GM18502 (cell line): ENCODE measurements around the gene EFEMP2.
A peak's percentile ranks its signal among the peaks of the same experiment; 100 is the strongest.
"Not testable (repeated sequence)": the region's sequence is repeated elsewhere in the genome, so short reads cannot be mapped to it uniquely, and the experiment has no call there.

Experiments used
- ATAC-seq: cut with Tn5 transposase; IDR thresholded peaks from one replicate; pipeline ENCODE4 v1.9.1; 2021; ENCODE audit warnings: mild to moderate bottlenecking; ENCODE audit not compliant: unreplicated experiment, poor library complexity

The EFEMP2 gene

GRCh38 chr11:65900899-65901180 is 28.2 kb upstream of the EFEMP2 start:
- no peak for ATAC-seq

- peak; percentile 77 for ATAC-seq
Measured at GRCh38 chr11:65900125-65900898, 27.7 kb upstream of the EFEMP2 start, which contains the start of gene FOSL1. TSS of gene FOSL1 (minus strand) at chr11:65900388. CDS start at chr11:65900339, 49 bp downstream.

- ATAC-seq: no peak
Measured at GRCh38 chr11:65899356-65900124, 26.9 kb upstream of the EFEMP2 start.

- ATAC-seq: no peak
Measured at GRCh38 chr11:65898656-65899355, 26.2 kb upstream of the EFEMP2 start.

- no peak for ATAC-seq
Measured at GRCh38 chr11:65897020-65897471, 24.4 kb upstream of the EFEMP2 start.

GRCh38 chr11:65896034-65896999 is 23.7 kb upstream of the EFEMP2 start:
- ATAC-seq: no peak

- ATAC-seq: no peak
Measured at GRCh38 chr11:65895482-65895981, 22.9 kb upstream of the EFEMP2 start.

GRCh38 chr11:65894034-65894591 is 21.5 kb upstream of the EFEMP2 start:
- no peak for ATAC-seq

GRCh38 chr11:65892661-65893317 is 20.2 kb upstream of the EFEMP2 start:
- no peak for ATAC-seq

- ATAC-seq: not testable (repeated sequence)
Measured at GRCh38 chr11:65892137-65892540, 19.5 kb upstream of the EFEMP2 start.

- no peak for ATAC-seq
Measured at GRCh38 chr11:65891219-65892136, 18.9 kb upstream of the EFEMP2 start.

- peak; percentile 56 for ATAC-seq
Measured at GRCh38 chr11:65890324-65891218, 18.0 kb upstream of the EFEMP2 start, which contains the start of gene CCDC85B. TSS of gene CCDC85B (plus strand) at chr11:65890673. CDS start at chr11:65890784, 111 bp downstream.

- ATAC-seq: peak; percentile 41
Measured at GRCh38 chr11:65888163-65888814, 15.7 kb upstream of the EFEMP2 start, which contains the start of gene FIBP. TSS of gene FIBP (minus strand) at chr11:65888471. CDS start at chr11:65888418, 53 bp downstream.

- peak; percentile 5 for ATAC-seq
Measured at GRCh38 chr11:65887723-65888162, 15.1 kb upstream of the EFEMP2 start.

- ATAC-seq: no peak
Measured at GRCh38 chr11:65886826-65887722, 14.5 kb upstream of the EFEMP2 start.
